Measurements from ENCODE around the gene OPCML. TPM values are rescaled to one million over a fixed set of nuclear protein-coding genes. Genes with fewer than 3 reads are reported as not detected.

Gene OPCML
- total and polyA plus RNA-seq, 2 donors (not counting 1 experiment from before 2014, with no cell fraction given): 0.99 to 2.8 TPM

DNA sequence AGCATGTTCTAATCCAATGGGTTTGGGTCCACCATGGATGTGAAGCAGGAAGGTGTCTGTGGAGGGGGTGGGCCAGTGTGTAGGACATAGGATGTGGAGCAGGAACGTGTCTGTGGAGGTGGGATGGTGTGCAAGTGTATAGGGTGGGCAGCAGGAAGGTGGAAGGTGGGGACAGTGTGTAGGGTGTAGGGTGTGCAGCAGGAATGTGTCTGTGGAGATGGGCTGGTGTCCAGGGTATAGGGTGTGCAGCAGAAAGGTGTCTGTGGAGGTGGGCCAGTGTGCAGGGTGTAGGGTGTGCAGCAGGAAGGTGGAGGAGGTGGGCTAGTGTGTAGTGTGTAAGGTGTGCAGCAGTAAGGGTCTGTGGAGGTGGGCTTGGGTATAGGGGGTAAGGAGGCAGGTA lies 1093.9 kb downstream of the OPCML start:
- Histone ChIP-seq H3K27me3 (ENCODE audit: control insufficient read depth, insufficient read depth, low read length) (no peaks in the 10 kb centered on the region), H3K79me2 (ENCODE audit: control insufficient read depth, insufficient read depth, low read length) (no peaks in the 10 kb centered on the region), H3K36me3 (ENCODE audit: control insufficient read depth, insufficient read depth, low read length) (no peaks in the 10 kb centered on the region), H4K20me1 (ENCODE audit: control insufficient read depth, extremely low read depth, insufficient read depth, low read length) (no peaks in the 10 kb centered on the region), H3K27ac (ENCODE audit: insufficient read depth, low read length) (no peak overlapping the region), H3K9me3 (ENCODE audit: control insufficient read depth, insufficient read depth, low read depth, low read length) (no peaks in the 10 kb centered on the region), H2AFZ (ENCODE audit: low read length) (no peak overlapping the region), H3K9ac (ENCODE audit: insufficient read depth, low read length) (no peak overlapping the region), H3K4me3 (replicated peaks in 1 of 4; ENCODE audit: control extremely low read depth in 1 of 4, insufficient read depth in 1 of 4, low read depth in 3 of 4, low read length in 4 of 4) (no peak overlapping the region), H3K4me2 (ENCODE audit: extremely low read depth, insufficient read depth, low read length) (no peak overlapping the region), H3K4me1 (ENCODE audit: control insufficient read depth, extremely low read depth, insufficient read depth, low read length) (no peaks in the 10 kb centered on the region)
- TF ChIP-seq, protein P1, sequence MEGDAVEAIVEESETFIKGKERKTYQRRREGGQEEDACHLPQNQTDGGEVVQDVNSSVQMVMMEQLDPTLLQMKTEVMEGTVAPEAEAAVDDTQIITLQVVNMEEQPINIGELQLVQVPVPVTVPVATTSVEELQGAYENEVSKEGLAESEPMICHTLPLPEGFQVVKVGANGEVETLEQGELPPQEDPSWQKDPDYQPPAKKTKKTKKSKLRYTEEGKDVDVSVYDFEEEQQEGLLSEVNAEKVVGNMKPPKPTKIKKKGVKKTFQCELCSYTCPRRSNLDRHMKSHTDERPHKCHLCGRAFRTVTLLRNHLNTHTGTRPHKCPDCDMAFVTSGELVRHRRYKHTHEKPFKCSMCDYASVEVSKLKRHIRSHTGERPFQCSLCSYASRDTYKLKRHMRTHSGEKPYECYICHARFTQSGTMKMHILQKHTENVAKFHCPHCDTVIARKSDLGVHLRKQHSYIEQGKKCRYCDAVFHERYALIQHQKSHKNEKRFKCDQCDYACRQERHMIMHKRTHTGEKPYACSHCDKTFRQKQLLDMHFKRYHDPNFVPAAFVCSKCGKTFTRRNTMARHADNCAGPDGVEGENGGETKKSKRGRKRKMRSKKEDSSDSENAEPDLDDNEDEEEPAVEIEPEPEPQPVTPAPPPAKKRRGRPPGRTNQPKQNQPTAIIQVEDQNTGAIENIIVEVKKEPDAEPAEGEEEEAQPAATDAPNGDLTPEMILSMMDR (conservative IDR thresholded peaks at IDR 0.05 in 1 of 2, IDR thresholded peaks at IDR 0.05 in 1 of 2; ENCODE audit: low read depth in 1 of 2, low read length in 2 of 2): no peak
- no peak for TF ChIP-seq EZH2 (IDR thresholded peaks at IDR 0.05; ENCODE audit: low read length, missing control alignments)
- no peak for DNase-seq (ENCODE audit: low read depth in 2 of 2)

- no peaks in the 10 kb centered on the region for H4K20me1 ChIP-seq (ENCODE audit: control insufficient read depth, extremely low read depth, insufficient read depth, low read length)
- H3K27me3 ChIP-seq (ENCODE audit: control insufficient read depth, insufficient read depth, low read length): no peaks in the 10 kb centered on the region
- no peak overlapping the region for H3K27ac ChIP-seq (ENCODE audit: insufficient read depth, low read length)
- no peaks in the 10 kb centered on the region for H3K36me3 ChIP-seq (ENCODE audit: control insufficient read depth, insufficient read depth, low read length)
- H3K4me3 ChIP-seq (replicated peaks in 1 of 4; ENCODE audit: control extremely low read depth in 1 of 4, insufficient read depth in 1 of 4, low read depth in 3 of 4, low read length in 4 of 4): no peak overlapping the region
- no peaks in the 10 kb centered on the region for H3K79me2 ChIP-seq (ENCODE audit: control insufficient read depth, insufficient read depth, low read length)
- H3K9ac ChIP-seq (ENCODE audit: insufficient read depth, low read length): no peak overlapping the region
- no peak for TF ChIP-seq EZH2 (IDR thresholded peaks at IDR 0.05; ENCODE audit: low read length, missing control alignments)
- TF ChIP-seq, protein P1 (conservative IDR thresholded peaks at IDR 0.05 in 1 of 2, IDR thresholded peaks at IDR 0.05 in 1 of 2; ENCODE audit: low read depth in 1 of 2, low read length in 2 of 2): no peak
- no peak overlapping the region for H3K4me2 ChIP-seq (ENCODE audit: extremely low read depth, insufficient read depth, low read length)
- peak; percentile 1 to 53 for DNase-seq (ENCODE audit: low read depth in 2 of 2)
- no peaks in the 10 kb centered on the region for H3K4me1 ChIP-seq (ENCODE audit: control insufficient read depth, extremely low read depth, insufficient read depth, low read length)
- no peaks in the 10 kb centered on the region for H3K9me3 ChIP-seq (ENCODE audit: control insufficient read depth, insufficient read depth, low read depth, low read length)
- no peak overlapping the region for H2AFZ ChIP-seq (ENCODE audit: low read length)
Measured at GRCh38 chr11:132430429-132431062, 1101.8 kb downstream of the OPCML start.

GRCh38 chr11:132429685-132430084 lies 1102.6 kb downstream of the OPCML start:
- TF ChIP-seq EZH2 (IDR thresholded peaks at IDR 0.05; ENCODE audit: low read length, missing control alignments): no peak
- TF ChIP-seq, protein P1 (conservative IDR thresholded peaks at IDR 0.05 in 1 of 2, IDR thresholded peaks at IDR 0.05 in 1 of 2; ENCODE audit: low read depth in 1 of 2, low read length in 2 of 2): no peak
- Histone ChIP-seq H3K27me3 (ENCODE audit: control insufficient read depth, insufficient read depth, low read length) (no peaks in the 10 kb centered on the region), H3K9me3 (ENCODE audit: control insufficient read depth, insufficient read depth, low read depth, low read length) (no peaks in the 10 kb centered on the region), H3K4me1 (ENCODE audit: control insufficient read depth, extremely low read depth, insufficient read depth, low read length) (no peaks in the 10 kb centered on the region), H3K79me2 (ENCODE audit: control insufficient read depth, insufficient read depth, low read length) (no peaks in the 10 kb centered on the region), H3K4me3 (replicated peaks in 1 of 4; ENCODE audit: control extremely low read depth in 1 of 4, insufficient read depth in 1 of 4, low read depth in 3 of 4, low read length in 4 of 4) (no peak overlapping the region), H4K20me1 (ENCODE audit: control insufficient read depth, extremely low read depth, insufficient read depth, low read length) (no peaks in the 10 kb centered on the region), H3K27ac (ENCODE audit: insufficient read depth, low read length) (no peak overlapping the region), H3K36me3 (ENCODE audit: control insufficient read depth, insufficient read depth, low read length) (no peaks in the 10 kb centered on the region), H2AFZ (ENCODE audit: low read length) (no peak overlapping the region), H3K4me2 (ENCODE audit: extremely low read depth, insufficient read depth, low read length) (no peak overlapping the region), H3K9ac (ENCODE audit: insufficient read depth, low read length) (no peak overlapping the region)
- DNase-seq (ENCODE audit: low read depth in 2 of 2): no peak
